Neural cell (in vitro differentiated cells): ENCODE measurements around the gene CCDC122. TPM values are rescaled to one million over a fixed set of nuclear protein-coding genes. Genes with fewer than 3 reads are reported as not detected.
A peak's percentile ranks its signal among the peaks of the same experiment; 100 is the strongest.

Experiments used
- H2AFZ ChIP-seq: fragments of 200-600, 300-800 bp; sonication (generic), shearing (Covaris generic); 2 replicates; pipeline ENCODE4 v1.6.0; 2014; ENCODE audit warnings: low read depth, mild to moderate bottlenecking, antibody characterized with exemption, low read length, moderate library complexity
- H3F3A ChIP-seq: fragments of 200-600 bp; shearing (Covaris generic); 2 replicates; pipeline ENCODE4 v1.6.1; 2016; ENCODE audit warnings: mild to moderate bottlenecking, moderate library complexity, mixed read lengths, antibody characterized with exemption, low read length; ENCODE audit not compliant: insufficient read depth, poor library complexity, severe bottlenecking
- H3K27ac ChIP-seq: fragments of 200-600, 300-800 bp; sonication (generic), shearing (Covaris generic); 2 replicates; pipeline ENCODE4 v1.5.1; 2014; ENCODE audit warnings: mild to moderate bottlenecking, low read length, moderate library complexity
- H3K27me3 ChIP-seq: fragments of 300-800, 200-600 bp; sonication (generic), shearing (Covaris generic); 2 replicates; pipeline ENCODE4 v1.6.0; 2014; ENCODE audit warnings: mild to moderate bottlenecking, low read depth, low read length, moderate library complexity; ENCODE audit not compliant: insufficient read depth
- H3K36me3 ChIP-seq: fragments of 300-800, 200-600 bp; sonication (generic), shearing (Covaris generic); 2 replicates; pipeline ENCODE4 v1.5.1; 2014; ENCODE audit warnings: mild to moderate bottlenecking, antibody characterized with exemption, low read length, moderate library complexity; ENCODE audit not compliant: insufficient read depth
- H3K4me2 ChIP-seq: fragments of 300-800, 200-600 bp; sonication (generic), shearing (Covaris generic); 2 replicates; pipeline ENCODE4 v1.6.0; 2014; ENCODE audit warnings: mild to moderate bottlenecking, low read length
- H3K4me3 ChIP-seq: fragments of 300-800, 200-600 bp; sonication (generic), shearing (Covaris generic); 2 replicates; pipeline ENCODE4 v1.5.1; 2014; ENCODE audit warnings: mild to moderate bottlenecking, low read length, moderate library complexity
- H3K79me2 ChIP-seq: fragments of 200-600 bp; shearing (Covaris generic); replicated peaks from 2 replicates; pipeline ENCODE4 v1.6.0; 2014; ENCODE audit warnings: mild to moderate bottlenecking, low read length, moderate library complexity; ENCODE audit not compliant: insufficient read depth
- H3K9ac ChIP-seq: fragments of 300-800, 200-600 bp; sonication (generic), shearing (Covaris generic); 2 replicates; pipeline ENCODE4 v1.6.1; 2016; ENCODE audit warnings: mild to moderate bottlenecking, low read length, mixed read lengths
- H3K9me2 ChIP-seq: fragments of 200-600 bp; shearing (Covaris generic); 2 replicates; pipeline ENCODE4 v1.6.1; 2016; ENCODE audit warnings: mild to moderate bottlenecking, low read length, mixed read lengths; ENCODE audit not compliant: insufficient read depth
- H3K9me3 ChIP-seq: fragments of 200-600, 300-800 bp; sonication (generic), shearing (Covaris generic); 2 replicates; pipeline ENCODE4 v1.6.1; 2016; ENCODE audit warnings: mild to moderate bottlenecking, mixed run types, low read length, moderate library complexity, mixed read lengths
- H4K20me1 ChIP-seq: fragments of 200-600 bp; shearing (Covaris generic); 2 replicates; pipeline ENCODE4 v1.6.1; 2016; ENCODE audit warnings: mild to moderate bottlenecking, mixed run types; ENCODE audit not compliant: insufficient read depth
- CTCF ChIP-seq: fragments of 450-650 bp; IDR thresholded peaks from 2 replicates; pipeline ENCODE4 v1.5.1; 2014; ENCODE audit warnings: antibody characterized with exemption, mild to moderate bottlenecking, moderate library complexity; ENCODE audit not compliant: poor library complexity, severe bottlenecking
- EP300 ChIP-seq: fragments of 450-650 bp; conservative IDR thresholded peaks from 2 replicates; pipeline ENCODE4 v1.6.1; 2014; ENCODE audit warnings: antibody characterized with exemption, mild to moderate bottlenecking, moderate library complexity; ENCODE audit not compliant: poor library complexity, severe bottlenecking
- EZH2 ChIP-seq: fragments of 200-600, 300-800 bp; shearing (Covaris generic), sonication (generic); IDR thresholded peaks from 2 replicates; pipeline ENCODE4 v1.6.1; 2014; ENCODE audit warnings: antibody characterized with exemption, low read length, borderline replicate concordance, mild to moderate bottlenecking; ENCODE audit not compliant: insufficient read depth, poor library complexity, severe bottlenecking
- MXI1 ChIP-seq: fragments of 450-650 bp; conservative IDR thresholded peaks from 2 replicates; pipeline ENCODE4 v1.6.1; 2014; ENCODE audit warnings: antibody characterized with exemption, mild to moderate bottlenecking; ENCODE audit not compliant: poor library complexity, severe bottlenecking
- POLR2AphosphoS5 ChIP-seq: IDR thresholded peaks from 2 replicates; pipeline ENCODE4 v1.6.1; 2012
- RAD21 ChIP-seq: fragments of 450-650 bp; conservative IDR thresholded peaks from 2 replicates; pipeline ENCODE4 v1.6.1; 2014; ENCODE audit warnings: antibody characterized with exemption, mild to moderate bottlenecking, moderate library complexity
- REST ChIP-seq: IDR thresholded peaks from 2 replicates; pipeline ENCODE4 v1.6.1; 2012; ENCODE audit warnings: borderline replicate concordance
- SMC3 ChIP-seq: fragments of 450-650 bp; conservative IDR thresholded peaks from 2 replicates; pipeline ENCODE4 v1.6.1; 2014; ENCODE audit warnings: antibody characterized with exemption, mild to moderate bottlenecking, moderate library complexity; ENCODE audit not compliant: poor library complexity
- TAF1 ChIP-seq: IDR thresholded peaks from 2 replicates; pipeline ENCODE4 v1.6.1; 2012; ENCODE audit warnings: low read depth
- polyA plus RNA-seq: library from polyadenylated mRNA; depleted of rRNA; stranded (reverse); fragments of >200 nt; gene quantifications from 2 replicates; pipeline ENCODE4 v1.2.3, GENCODE V29; 2014

CCDC122 gene
- polyA plus RNA-seq, 1 donor from 2014 or later: 0.79 TPM

- H3K4me2 ChIP-seq: no peak overlapping the region
- H3K27me3 ChIP-seq: no peaks in the 10 kb centered on the region
- no peaks in the 10 kb centered on the region for H3K79me2 ChIP-seq
- H3F3A ChIP-seq: no peaks in the 10 kb centered on the region
- TF ChIP-seq POLR2AphosphoS5 (no peak), EZH2 (no peak), CTCF (no peak), RAD21 (no peak), REST (no peak), EP300 (no peak), SMC3 (no peak), MXI1 (no peak), TAF1 (no peak)
- no peaks in the 10 kb centered on the region for H3K36me3 ChIP-seq
- H2AFZ ChIP-seq: no peak overlapping the region
- H3K9ac ChIP-seq: no peak overlapping the region
- H3K9me3 ChIP-seq: no peaks in the 10 kb centered on the region
- no peak overlapping the region for H3K4me3 ChIP-seq
- no peak overlapping the region for H3K27ac ChIP-seq
- H4K20me1 ChIP-seq: no peaks in the 10 kb centered on the region
- H3K9me2 ChIP-seq: no peaks in the 10 kb centered on the region
These were observed 74.5 kb downstream of the CCDC122 start for GRCh38 chr13:43805071-43805468.

- no peak for TF ChIP-seq POLR2AphosphoS5
- no peak for TF ChIP-seq MXI1
- peak; percentile 87 for TF ChIP-seq SMC3
- no peak for TF ChIP-seq EP300
- no peak for TF ChIP-seq TAF1
- peak; percentile 79 for TF ChIP-seq CTCF
- TF ChIP-seq REST: no peak
- TF ChIP-seq RAD21: peak; percentile 85
- Histone ChIP-seq H3K9me2 (no peaks in the 10 kb centered on the region), H3K27ac (no peak overlapping the region), H3K9ac (no peak overlapping the region), H3K9me3 (no peaks in the 10 kb centered on the region), H3K4me3 (no peak overlapping the region), H3K4me2 (no peak overlapping the region), H2AFZ (no peak overlapping the region), H3K27me3 (no peaks in the 10 kb centered on the region), H4K20me1 (no peaks in the 10 kb centered on the region), H3K36me3 (no peaks in the 10 kb centered on the region), H3K79me2 (no peaks in the 10 kb centered on the region), H3F3A (no peaks in the 10 kb centered on the region)
These were observed 75.0 kb downstream of the CCDC122 start for GRCh38 chr13:43804461-43805070.
